HEK293 (cell line): ENCODE data around the gene EYA2.
"Not testable (repeated sequence)": the region's sequence is repeated elsewhere in the genome, so short reads cannot be mapped to it uniquely, and the experiment has no call there.

ENCODE experiments used
- CTCF ChIA-PET: fragments of 350-600 bp; formaldehyde crosslinking; extraction: SDS; loops from one replicate; lab custom pipeline; 2021; ENCODE audit warnings: antibody characterized with exemption; lab: Yijun Ruan, JAX
- POLR2A ChIA-PET: fragments of 300-600 bp; formaldehyde crosslinking; extraction: SDS; loops from one replicate; lab custom pipeline; 2020; ENCODE audit warnings: antibody characterized with exemption, inconsistent platforms; lab: Yijun Ruan, JAX
- H3K27ac ChIP-seq: fragments of 200-500 bp; sonication (Bioruptor generic); 2 replicates; pipeline ENCODE4 v1.5.1; 2014; ENCODE audit warnings: low read depth, low read length, control low read depth, inconsistent platforms; ENCODE audit errors: extremely low read depth
- H3K36me3 ChIP-seq, 2 experiments: fragments of 200-500 bp in 1 of 2; sonication (Bioruptor generic) in 1 of 2; 1 replicate in 1 of 2; 2 replicates in 1 of 2; pipeline ENCODE4 v1.5.1; 2014 to 2017; ENCODE audit warnings: inconsistent platforms in 2 of 2, low read length in 2 of 2; ENCODE audit not compliant: control insufficient read depth in 2 of 2, insufficient read depth in 1 of 2
- H3K4me1 ChIP-seq: fragments of 200-500 bp; sonication (Bioruptor generic); 2 replicates; pipeline ENCODE4 v1.5.1; 2014; ENCODE audit warnings: mild to moderate bottlenecking, low read length, inconsistent platforms; ENCODE audit not compliant: control insufficient read depth, insufficient read depth
- H3K4me3 ChIP-seq: 2 replicates; pipeline ENCODE4 v1.5.1; 2011; ENCODE audit warnings: low read depth, mild to moderate bottlenecking, control low read depth, low read length, moderate library complexity
- H3K9me3 ChIP-seq: fragments of 200-500 bp; sonication (Bioruptor generic); 2 replicates; pipeline ENCODE4 v1.5.1; 2014; ENCODE audit warnings: low read depth, low read length, inconsistent platforms; ENCODE audit not compliant: control insufficient read depth, insufficient read depth
- ZBTB17 ChIP-seq: fragments of 450-650 bp; formaldehyde crosslinking; IDR thresholded peaks from 2 replicates; pipeline ENCODE4 v1.5.1; 2016; ENCODE audit warnings: missing biosample characterization, missing genetic modification characterization
- ZFP41 ChIP-seq: fragments of 450-650 bp; formaldehyde crosslinking; IDR thresholded peaks from 2 replicates; pipeline ENCODE4 v1.5.1; 2016; ENCODE audit warnings: missing biosample characterization, missing genetic modification characterization, borderline replicate concordance
- ZFP69B ChIP-seq: fragments of 450-650 bp; formaldehyde crosslinking; IDR thresholded peaks from 2 replicates; pipeline ENCODE4 v1.5.1; 2016; ENCODE audit warnings: missing biosample characterization, missing genetic modification characterization
- ZNF19 ChIP-seq: fragments of 450-650 bp; formaldehyde crosslinking; IDR thresholded peaks from 2 replicates; pipeline ENCODE4; 2016; ENCODE audit warnings: missing biosample characterization, missing genetic modification characterization, low read depth
- ZNF350 ChIP-seq: fragments of 450-650 bp; formaldehyde crosslinking; IDR thresholded peaks from 2 replicates; pipeline ENCODE4 v1.5.0; 2017; ENCODE audit warnings: missing biosample characterization, mild to moderate bottlenecking, missing genetic modification characterization
- ZNF366 ChIP-seq: fragments of 450-650 bp; formaldehyde crosslinking; conservative IDR thresholded peaks from 2 replicates; pipeline ENCODE4 v1.5.1; 2016; ENCODE audit warnings: missing biosample characterization, missing genetic modification characterization
- ZNF391 ChIP-seq: fragments of 450-650 bp; formaldehyde crosslinking; IDR thresholded peaks from 2 replicates; pipeline ENCODE4 v1.5.1; 2016; ENCODE audit warnings: low read depth, missing biosample characterization, missing genetic modification characterization, borderline replicate concordance
- ZNF426 ChIP-seq: fragments of 450-650 bp; formaldehyde crosslinking; IDR thresholded peaks from 2 replicates; pipeline ENCODE4 v1.5.1; 2017; ENCODE audit warnings: missing biosample characterization, missing genetic modification characterization, mild to moderate bottlenecking, inconsistent platforms, moderate library complexity
- ZNF558 ChIP-seq: fragments of 450-650 bp; formaldehyde crosslinking; IDR thresholded peaks from 2 replicates; pipeline ENCODE4 v1.5.1; 2016; ENCODE audit warnings: missing biosample characterization, missing genetic modification characterization
- ZNF654 ChIP-seq: fragments of 450-650 bp; formaldehyde crosslinking; IDR thresholded peaks from 2 replicates; pipeline ENCODE4 v1.5.1; 2016; ENCODE audit warnings: low read depth, missing biosample characterization, missing genetic modification characterization
- ZNF660 ChIP-seq: fragments of 450-650 bp; IDR thresholded peaks from 2 replicates; pipeline ENCODE4 v1.5.1; 2018; ENCODE audit warnings: missing biosample characterization, mild to moderate bottlenecking, missing genetic modification characterization
- ZNF701 ChIP-seq: fragments of 450-650 bp; formaldehyde crosslinking; IDR thresholded peaks from 2 replicates; pipeline ENCODE4 v1.5.1; 2016; ENCODE audit warnings: missing biosample characterization, missing genetic modification characterization
- ZNF747 ChIP-seq: fragments of 450-650 bp; formaldehyde crosslinking; IDR thresholded peaks from 2 replicates; pipeline ENCODE4 v1.5.1; 2016; ENCODE audit warnings: missing biosample characterization, missing genetic modification characterization
- ZNF785 ChIP-seq: fragments of 450-650 bp; formaldehyde crosslinking; IDR thresholded peaks from 2 replicates; pipeline ENCODE4 v1.5.1; 2016; ENCODE audit warnings: missing biosample characterization, missing genetic modification characterization
- TF ChIP-seq, protein P1 (sequence below): fragments of 450-650 bp; formaldehyde crosslinking; IDR thresholded peaks from 2 replicates; pipeline ENCODE4 v1.5.1; 2016; ENCODE audit warnings: missing biosample characterization, missing genetic modification characterization
- TF ChIP-seq, protein P2 (sequence below): fragments of 450-650 bp; IDR thresholded peaks from 2 replicates; pipeline ENCODE4 v1.5.1; 2018; ENCODE audit warnings: missing biosample characterization, mild to moderate bottlenecking, missing genetic modification characterization
- TF ChIP-seq, protein P3 (sequence below): fragments of 450-650 bp; formaldehyde crosslinking; IDR thresholded peaks from 2 replicates; pipeline ENCODE4 v1.5.1; 2016; ENCODE audit warnings: missing biosample characterization, missing genetic modification characterization
- TF ChIP-seq, protein P4 (sequence below): fragments of 450-650 bp; formaldehyde crosslinking; IDR thresholded peaks from 2 replicates; pipeline ENCODE4 v1.5.1; 2017; ENCODE audit warnings: missing biosample characterization, missing genetic modification characterization
- TF ChIP-seq, protein P5 (sequence below): fragments of 450-650 bp; formaldehyde crosslinking; IDR thresholded peaks from 2 replicates; pipeline ENCODE4 v1.5.1; 2017; ENCODE audit warnings: missing biosample characterization, missing genetic modification characterization

EYA2 gene

DNA sequence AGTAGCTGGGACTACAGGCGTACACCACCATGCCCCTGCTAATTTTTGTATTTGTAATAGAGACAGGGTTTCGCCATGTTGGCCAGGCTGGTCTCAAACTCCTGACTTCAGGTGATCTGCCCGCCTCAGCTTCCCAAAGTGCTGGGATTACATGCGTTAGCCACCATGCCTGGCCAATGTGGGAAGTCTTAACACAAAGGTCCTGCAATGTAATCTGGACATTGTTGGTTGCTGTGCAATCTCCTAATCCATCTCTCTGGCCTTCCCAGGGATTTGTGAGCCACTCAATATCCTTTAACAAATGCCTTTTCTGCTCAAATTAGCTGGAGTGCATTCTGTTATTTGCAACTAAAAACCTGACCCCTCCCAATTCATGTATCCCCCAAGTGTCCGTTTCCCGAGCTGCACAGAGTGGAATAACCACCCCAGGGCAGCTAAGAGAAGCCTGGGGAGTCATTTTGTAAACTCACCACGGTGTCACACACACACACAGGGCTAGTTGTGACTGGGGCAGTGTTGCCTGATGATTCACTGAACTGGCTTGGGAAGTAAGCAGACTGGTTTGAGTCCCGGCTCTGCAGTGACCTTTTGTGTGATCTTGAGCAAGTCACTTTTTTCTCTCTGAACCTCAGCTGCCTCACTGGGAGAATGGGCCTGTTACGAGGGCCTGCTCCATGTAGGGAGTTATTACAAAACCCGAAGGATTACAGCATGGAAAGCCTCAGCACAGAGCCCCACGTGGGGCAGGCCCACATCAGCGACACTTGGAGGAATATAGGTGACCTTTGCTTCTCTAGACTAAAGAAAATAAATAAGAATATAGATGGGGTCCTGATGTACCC lies 309.6 kb downstream of the EYA2 start:
- TF ChIP-seq, protein P1, sequence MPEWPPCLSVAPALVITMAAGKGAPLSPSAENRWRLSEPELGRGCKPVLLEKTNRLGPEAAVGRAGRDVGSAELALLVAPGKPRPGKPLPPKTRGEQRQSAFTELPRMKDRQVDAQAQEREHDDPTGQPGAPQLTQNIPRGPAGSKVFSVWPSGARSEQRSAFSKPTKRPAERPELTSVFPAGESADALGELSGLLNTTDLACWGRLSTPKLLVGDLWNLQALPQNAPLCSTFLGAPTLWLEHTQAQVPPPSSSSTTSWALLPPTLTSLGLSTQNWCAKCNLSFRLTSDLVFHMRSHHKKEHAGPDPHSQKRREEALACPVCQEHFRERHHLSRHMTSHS, result no peak
- TF ChIP-seq ZFP41 (no peak), ZNF426 (no peak), ZBTB17 (no peak), ZNF391 (tag by site-specific recombination) (no peak), ZNF366 (tag by site-specific recombination) (no peak), ZNF660 (tag by site-specific recombination) (no peak), ZNF19 (no peak), ZFP69B (tag by site-specific recombination) (no peak), ZNF654 (tag by site-specific recombination) (no peak), ZNF747 (tag by site-specific recombination) (no peak), ZNF350 (no peak), ZNF558 (tag by site-specific recombination) (no peak), ZNF785 (no peak), ZNF701 (tag by site-specific recombination) (no peak)
- TF ChIP-seq, protein P2, sequence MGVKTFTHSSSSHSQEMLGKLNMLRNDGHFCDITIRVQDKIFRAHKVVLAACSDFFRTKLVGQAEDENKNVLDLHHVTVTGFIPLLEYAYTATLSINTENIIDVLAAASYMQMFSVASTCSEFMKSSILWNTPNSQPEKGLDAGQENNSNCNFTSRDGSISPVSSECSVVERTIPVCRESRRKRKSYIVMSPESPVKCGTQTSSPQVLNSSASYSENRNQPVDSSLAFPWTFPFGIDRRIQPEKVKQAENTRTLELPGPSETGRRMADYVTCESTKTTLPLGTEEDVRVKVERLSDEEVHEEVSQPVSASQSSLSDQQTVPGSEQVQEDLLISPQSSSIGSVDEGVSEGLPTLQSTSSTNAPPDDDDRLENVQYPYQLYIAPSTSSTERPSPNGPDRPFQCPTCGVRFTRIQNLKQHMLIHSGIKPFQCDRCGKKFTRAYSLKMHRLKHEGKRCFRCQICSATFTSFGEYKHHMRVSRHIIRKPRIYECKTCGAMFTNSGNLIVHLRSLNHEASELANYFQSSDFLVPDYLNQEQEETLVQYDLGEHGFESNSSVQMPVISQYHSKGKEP (tag by site-specific recombination), result no peak
- TF ChIP-seq, protein P3, sequence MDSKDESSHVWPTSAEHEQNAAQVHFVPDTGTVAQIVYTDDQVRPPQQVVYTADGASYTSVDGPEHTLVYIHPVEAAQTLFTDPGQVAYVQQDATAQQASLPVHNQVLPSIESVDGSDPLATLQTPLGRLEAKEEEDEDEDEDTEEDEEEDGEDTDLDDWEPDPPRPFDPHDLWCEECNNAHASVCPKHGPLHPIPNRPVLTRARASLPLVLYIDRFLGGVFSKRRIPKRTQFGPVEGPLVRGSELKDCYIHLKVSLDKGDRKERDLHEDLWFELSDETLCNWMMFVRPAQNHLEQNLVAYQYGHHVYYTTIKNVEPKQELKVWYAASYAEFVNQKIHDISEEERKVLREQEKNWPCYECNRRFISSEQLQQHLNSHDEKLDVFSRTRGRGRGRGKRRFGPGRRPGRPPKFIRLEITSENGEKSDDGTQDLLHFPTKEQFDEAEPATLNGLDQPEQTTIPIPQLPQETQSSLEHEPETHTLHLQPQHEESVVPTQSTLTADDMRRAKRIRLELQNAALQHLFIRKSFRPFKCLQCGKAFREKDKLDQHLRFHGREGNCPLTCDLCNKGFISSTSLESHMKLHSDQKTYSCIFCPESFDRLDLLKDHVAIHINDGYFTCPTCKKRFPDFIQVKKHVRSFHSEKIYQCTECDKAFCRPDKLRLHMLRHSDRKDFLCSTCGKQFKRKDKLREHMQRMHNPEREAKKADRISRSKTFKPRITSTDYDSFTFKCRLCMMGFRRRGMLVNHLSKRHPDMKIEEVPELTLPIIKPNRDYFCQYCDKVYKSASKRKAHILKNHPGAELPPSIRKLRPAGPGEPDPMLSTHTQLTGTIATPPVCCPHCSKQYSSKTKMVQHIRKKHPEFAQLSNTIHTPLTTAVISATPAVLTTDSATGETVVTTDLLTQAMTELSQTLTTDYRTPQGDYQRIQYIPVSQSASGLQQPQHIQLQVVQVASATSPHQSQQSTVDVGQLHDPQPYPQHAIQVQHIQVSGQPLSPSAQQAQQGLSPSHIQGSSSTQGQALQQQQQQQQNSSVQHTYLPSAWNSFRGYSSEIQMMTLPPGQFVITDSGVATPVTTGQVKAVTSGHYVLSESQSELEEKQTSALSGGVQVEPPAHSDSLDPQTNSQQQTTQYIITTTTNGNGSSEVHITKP (tag by site-specific recombination), result no peak
- TF ChIP-seq, protein P4, sequence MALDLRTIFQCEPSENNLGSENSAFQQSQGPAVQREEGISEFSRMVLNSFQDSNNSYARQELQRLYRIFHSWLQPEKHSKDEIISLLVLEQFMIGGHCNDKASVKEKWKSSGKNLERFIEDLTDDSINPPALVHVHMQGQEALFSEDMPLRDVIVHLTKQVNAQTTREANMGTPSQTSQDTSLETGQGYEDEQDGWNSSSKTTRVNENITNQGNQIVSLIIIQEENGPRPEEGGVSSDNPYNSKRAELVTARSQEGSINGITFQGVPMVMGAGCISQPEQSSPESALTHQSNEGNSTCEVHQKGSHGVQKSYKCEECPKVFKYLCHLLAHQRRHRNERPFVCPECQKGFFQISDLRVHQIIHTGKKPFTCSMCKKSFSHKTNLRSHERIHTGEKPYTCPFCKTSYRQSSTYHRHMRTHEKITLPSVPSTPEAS (tag by site-specific recombination), result no peak
- TF ChIP-seq, protein P5, sequence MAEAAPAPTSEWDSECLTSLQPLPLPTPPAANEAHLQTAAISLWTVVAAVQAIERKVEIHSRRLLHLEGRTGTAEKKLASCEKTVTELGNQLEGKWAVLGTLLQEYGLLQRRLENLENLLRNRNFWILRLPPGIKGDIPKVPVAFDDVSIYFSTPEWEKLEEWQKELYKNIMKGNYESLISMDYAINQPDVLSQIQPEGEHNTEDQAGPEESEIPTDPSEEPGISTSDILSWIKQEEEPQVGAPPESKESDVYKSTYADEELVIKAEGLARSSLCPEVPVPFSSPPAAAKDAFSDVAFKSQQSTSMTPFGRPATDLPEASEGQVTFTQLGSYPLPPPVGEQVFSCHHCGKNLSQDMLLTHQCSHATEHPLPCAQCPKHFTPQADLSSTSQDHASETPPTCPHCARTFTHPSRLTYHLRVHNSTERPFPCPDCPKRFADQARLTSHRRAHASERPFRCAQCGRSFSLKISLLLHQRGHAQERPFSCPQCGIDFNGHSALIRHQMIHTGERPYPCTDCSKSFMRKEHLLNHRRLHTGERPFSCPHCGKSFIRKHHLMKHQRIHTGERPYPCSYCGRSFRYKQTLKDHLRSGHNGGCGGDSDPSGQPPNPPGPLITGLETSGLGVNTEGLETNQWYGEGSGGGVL (tag by site-specific recombination), result no peak
- TF ChIP-seq, all 188 proteins: peak for 0
- ChIA-PET POLR2A (no interaction called here), CTCF (interaction anchor here (1.1 to 6.6 kb wide), 4 partner anchors 19 to 180 kb away, joined by 3 to 36 read pairs (median 6); no protein-coding TSS in a partner anchor)
- Histone ChIP-seq H3K36me3 (peaks cover 0 to 8% of the 10 kb centered on the region in 2 experiments; a peak in 1 of 3 replicates), H3K4me1 (no peaks in the 10 kb centered on the region), H3K4me3 (no peak overlapping the region), H3K27ac (no peak overlapping the region), H3K9me3 (no peaks in the 10 kb centered on the region)

DNA sequence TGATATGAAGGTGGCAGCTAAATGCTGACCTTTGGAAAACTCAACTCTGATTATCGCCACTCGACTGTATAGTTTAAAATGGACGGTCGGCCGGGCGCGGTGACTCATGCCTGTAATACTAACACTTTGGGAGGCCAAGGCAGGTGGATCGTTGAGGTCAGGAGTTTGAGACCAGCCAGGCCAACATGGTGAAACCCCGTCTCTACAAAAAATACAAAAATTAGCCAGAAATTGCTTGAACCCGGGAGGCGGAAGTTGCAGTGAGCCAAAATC lies 310.1 kb downstream of the EYA2 start:
- not testable (repeated sequence) for H3K9me3 ChIP-seq, H3K4me3 ChIP-seq, H3K27ac ChIP-seq, H3K4me1 ChIP-seq
- H3K36me3 ChIP-seq, result peaks cover 0 to 14% of the 10 kb centered on the region in 2 experiments; a peak in 1 of 3 replicates
- ChIA-PET CTCF (interaction anchor here (1.1 to 6.6 kb wide), 6 partner anchors 8 to 179 kb away, joined by 3 to 36 read pairs (median 6); no protein-coding TSS in a partner anchor), POLR2A (interaction anchor here (0.5 to 1.2 kb wide), 2 partner anchors 179 to 1974 kb away, joined by 3 read pairs; no protein-coding TSS in a partner anchor)
